Measurements from ENCODE around the gene LMO7. TPM values are rescaled to one million over a fixed set of nuclear protein-coding genes. Genes with fewer than 3 reads are reported as not detected.

The LMO7 gene
- total and polyA plus RNA-seq, 2 of the 8 experiments (the other 6 are each of a cell fraction or from before 2014, with no cell fraction given), result 8.1 to 28.3 TPM

DNA sequence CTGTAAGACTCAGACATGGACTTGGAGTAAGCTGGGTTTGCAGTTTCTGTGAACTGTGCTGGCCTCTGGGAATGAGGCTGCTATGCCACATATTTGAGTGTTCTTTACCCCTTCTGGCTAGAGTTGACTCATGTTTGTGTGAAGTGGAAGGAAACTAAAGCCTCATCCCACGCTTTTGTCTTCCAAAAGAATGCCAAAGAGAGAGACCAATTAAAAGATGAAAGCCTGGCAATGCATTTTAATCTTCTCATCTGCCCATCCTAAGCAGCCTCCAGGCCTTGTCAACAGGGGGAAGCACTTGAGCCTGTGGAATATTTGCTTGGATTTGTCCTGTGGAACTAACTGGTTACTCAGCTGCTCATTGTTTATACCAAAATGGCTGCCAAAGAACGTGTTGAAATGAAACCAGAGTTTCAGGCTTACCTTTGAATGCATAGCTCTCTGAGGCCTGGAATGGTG lies 49.1 kb downstream of the LMO7 start:
- Histone ChIP-seq H3K27me3 (replicated peaks in 1 of 4; ENCODE audit: control insufficient read depth in 3 of 4, extremely low read depth in 1 of 4, insufficient read depth in 3 of 4, low read length in 3 of 4) (no peaks in the 10 kb centered on the region), H3K4me1 (replicated peaks in 1 of 4; ENCODE audit: control insufficient read depth in 3 of 4, insufficient read depth in 4 of 4, low read length in 3 of 4) (peaks cover 2 to 7% (median 5%) of the 10 kb centered on the region in 4 experiments; a peak in 6 of 7 replicates), H3K56ac (replicated peaks; ENCODE audit: insufficient read length, low read depth, low read length) (no peak overlapping the region), H2BK12ac (ENCODE audit: low read depth, low read length) (no peak overlapping the region), H3K36me3 (ENCODE audit: control insufficient read depth in 2 of 4, insufficient read depth in 4 of 4, low read length in 3 of 4) (no peaks in the 10 kb centered on the region), H2BK20ac (ENCODE audit: low read length) (no peak overlapping the region; the same call in 1 of the 2 replicates), H2BK5ac (ENCODE audit: low read depth, low read length) (peak overlapping the region; percentile 41; the same call in 1 of the 2 replicates), H4K20me1 (replicated peaks in 1 of 2; ENCODE audit: control insufficient read depth in 1 of 2, insufficient read depth in 2 of 2, low read length in 2 of 2) (no peaks in the 10 kb centered on the region), H3K23me2 (ENCODE audit: low read depth, low read length) (no peaks in the 10 kb centered on the region), H3K4ac (replicated peaks; ENCODE audit: insufficient read length, low read depth, low read length) (no peak overlapping the region), H3K79me2 (ENCODE audit: control insufficient read depth in 1 of 2, insufficient read depth in 2 of 2, low read length in 2 of 2) (no peaks in the 10 kb centered on the region), H3K9ac (replicated peaks in 1 of 4; ENCODE audit: extremely low read depth in 1 of 4, low read depth in 3 of 4, low read length in 3 of 4) (no peak overlapping the region; a peak in 1 of 7 replicates), H3K14ac (ENCODE audit: insufficient read length) (no peak overlapping the region), H4K5ac (ENCODE audit: insufficient read length, low read depth, low read length) (no peak overlapping the region), H2AFZ (ENCODE audit: low read length) (peak overlapping the region; percentile 30; the same call in 1 of the 2 replicates), H3K27ac (ENCODE audit: low read depth, low read length) (no peak overlapping the region), H3K4me3 (ENCODE audit: extremely low read depth in 1 of 4, insufficient read depth in 2 of 4, low read depth in 3 of 4, low read length in 4 of 4) (no peak overlapping the region), H2BK120ac (replicated peaks; ENCODE audit: low read depth, low read length) (no peak overlapping the region), H4K8ac (ENCODE audit: extremely low read depth, insufficient read depth, low read length) (no peak overlapping the region), H2BK15ac (ENCODE audit: low read length) (no peak overlapping the region), H4K91ac (replicated peaks; ENCODE audit: insufficient read length, low read length) (no peak overlapping the region), H3K79me1 (ENCODE audit: low read depth, low read length) (no peaks in the 10 kb centered on the region), H3K23ac (ENCODE audit: insufficient read length) (no peak overlapping the region), H3K9me3 (ENCODE audit: insufficient read depth in 2 of 2, low read depth in 1 of 2, low read length in 1 of 2) (no peaks in the 10 kb centered on the region), H3K18ac (ENCODE audit: extremely low read depth, low read length) (no peak overlapping the region), H3K4me2 (ENCODE audit: insufficient read depth in 1 of 2, low read depth in 2 of 2, low read length in 2 of 2) (no peak overlapping the region), H2AK5ac (ENCODE audit: low read depth, low read length) (no peak overlapping the region)
- DNase-seq (ENCODE audit: low read depth in 1 of 2, low spot score in 2 of 2) (peak in 1 of 2 experiments; percentile 39), FAIRE-seq (no peak)
- WGBS, 2 experiments (ENCODE audit: extremely low coverage in 1 of 2, insufficient coverage in 1 of 2, insufficient read length in 1 of 2, insufficient replicate concordance in 2 of 2, low coverage in 1 of 2, low lambda C conversion rate in 2 of 2, missing lambda C conversion rate in 1 of 2), result 55% methylated on average over 2 of the region's 2 CpGs; no CpG with 5 or more reads in 1 of the 2 experiments
- ChIA-PET CTCF (ENCODE audit: partially characterized antibody) (interaction anchor here (0.7 to 5.5 kb wide), 16 partner anchors 8 to 1216 kb away, joined by 3 to 59 read pairs (median 4); no protein-coding TSS in a partner anchor), POLR2A (ENCODE audit: partially characterized antibody) (no interaction called here)
- TF ChIP-seq NANOG (IDR thresholded peaks at IDR 0.05; ENCODE audit: insufficient read depth, low read depth, low read length, poor library complexity, severe bottlenecking) (peak; percentile 72), CTBP2 (IDR thresholded peaks at IDR 0.05; ENCODE audit: borderline replicate concordance, insufficient read depth, insufficient read length, low read length) (no peak), KDM1A (IDR thresholded peaks at IDR 0.05; ENCODE audit: borderline replicate concordance, low read length) (no peak), TAF1 (IDR thresholded peaks at IDR 0.05; ENCODE audit: low read depth, low read length) (no peak), YY1 (IDR thresholded peaks at IDR 0.05; ENCODE audit: low read depth, low read length) (peak; percentile 80), CHD2 (IDR thresholded peaks at IDR 0.05; ENCODE audit: low read length) (no peak), POU5F1 (IDR thresholded peaks at IDR 0.05; ENCODE audit: low read depth, low read length) (no peak), CEBPB (IDR thresholded peaks at IDR 0.05; ENCODE audit: low read depth, low read length) (no peak), MAFK (IDR thresholded peaks at IDR 0.05; ENCODE audit: low read depth, low read length) (no peak)
- TF ChIP-seq, protein P1, sequence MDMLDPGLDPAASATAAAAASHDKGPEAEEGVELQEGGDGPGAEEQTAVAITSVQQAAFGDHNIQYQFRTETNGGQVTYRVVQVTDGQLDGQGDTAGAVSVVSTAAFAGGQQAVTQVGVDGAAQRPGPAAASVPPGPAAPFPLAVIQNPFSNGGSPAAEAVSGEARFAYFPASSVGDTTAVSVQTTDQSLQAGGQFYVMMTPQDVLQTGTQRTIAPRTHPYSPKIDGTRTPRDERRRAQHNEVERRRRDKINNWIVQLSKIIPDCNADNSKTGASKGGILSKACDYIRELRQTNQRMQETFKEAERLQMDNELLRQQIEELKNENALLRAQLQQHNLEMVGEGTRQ (IDR thresholded peaks at IDR 0.05; ENCODE audit: low read length), result no peak
- TF ChIP-seq, protein P2, sequence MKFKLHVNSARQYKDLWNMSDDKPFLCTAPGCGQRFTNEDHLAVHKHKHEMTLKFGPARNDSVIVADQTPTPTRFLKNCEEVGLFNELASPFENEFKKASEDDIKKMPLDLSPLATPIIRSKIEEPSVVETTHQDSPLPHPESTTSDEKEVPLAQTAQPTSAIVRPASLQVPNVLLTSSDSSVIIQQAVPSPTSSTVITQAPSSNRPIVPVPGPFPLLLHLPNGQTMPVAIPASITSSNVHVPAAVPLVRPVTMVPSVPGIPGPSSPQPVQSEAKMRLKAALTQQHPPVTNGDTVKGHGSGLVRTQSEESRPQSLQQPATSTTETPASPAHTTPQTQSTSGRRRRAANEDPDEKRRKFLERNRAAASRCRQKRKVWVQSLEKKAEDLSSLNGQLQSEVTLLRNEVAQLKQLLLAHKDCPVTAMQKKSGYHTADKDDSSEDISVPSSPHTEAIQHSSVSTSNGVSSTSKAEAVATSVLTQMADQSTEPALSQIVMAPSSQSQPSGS (IDR thresholded peaks at IDR 0.05; ENCODE audit: low read length), result no peak
